ENCODE results near the gene SNX14. TPM values are rescaled to one million over a fixed set of nuclear protein-coding genes. Genes with fewer than 3 reads are reported as not detected.

Gene SNX14
- total and polyA plus RNA-seq, 9 donors: 39.7 to 80.2 (median 61.2) TPM

- TF ChIP-seq POLR2A (IDR thresholded peaks at IDR 0.05) (no peak), EP300 (IDR thresholded peaks at IDR 0.05) (no peak), CTCF (IDR thresholded peaks at IDR 0.05) (no peak)
- no peak overlapping the region for H3K27ac ChIP-seq
- H3K4me3 ChIP-seq: no peak overlapping the region
- no peaks in the 10 kb centered on the region for H3K36me3 ChIP-seq
- H3K9me3 ChIP-seq: no peaks in the 10 kb centered on the region
- no peaks in the 10 kb centered on the region for H3K27me3 ChIP-seq
- no peak for DNase-seq
- WGBS, 3 donors: 14 to 44% (median 27%) methylated on average over 2 of the region's 2 CpGs
- intact Hi-C loops (cut with DNase I): no loop called here
- H3K4me1 ChIP-seq (ENCODE audit: insufficient read depth): peaks cover 2% of the 10 kb centered on the region
These were observed 123.6 kb downstream of the SNX14 start for GRCh38 chr6:85470023-85470410.

GRCh38 chr6:85469276-85470022, 124.2 kb downstream of the SNX14 start:
- TF ChIP-seq EP300 (IDR thresholded peaks at IDR 0.05) (no peak), CTCF (IDR thresholded peaks at IDR 0.05) (no peak), POLR2A (IDR thresholded peaks at IDR 0.05) (no peak)
- no peak overlapping the region for H3K4me3 ChIP-seq
- H3K27me3 ChIP-seq: no peaks in the 10 kb centered on the region
- 79 to 81% (median 80%) methylated on average over 2 of the region's 2 CpGs for WGBS, 3 donors
- H3K27ac ChIP-seq: no peak overlapping the region
- no peak for DNase-seq
- H3K4me1 ChIP-seq (ENCODE audit: insufficient read depth): peaks cover 2% of the 10 kb centered on the region
- no peaks in the 10 kb centered on the region for H3K36me3 ChIP-seq
- H3K9me3 ChIP-seq: no peaks in the 10 kb centered on the region
- intact Hi-C loops (cut with DNase I): no loop called here

GRCh38 chr6:85468326-85468725, 125.3 kb downstream of the SNX14 start:
- no peak for TF ChIP-seq EP300 (IDR thresholded peaks at IDR 0.05)
- TF ChIP-seq CTCF (IDR thresholded peaks at IDR 0.05): no peak
- TF ChIP-seq POLR2A (IDR thresholded peaks at IDR 0.05): no peak
- no peak for DNase-seq
- Histone ChIP-seq H3K4me3 (no peak overlapping the region), H3K27me3 (no peaks in the 10 kb centered on the region), H3K9me3 (no peaks in the 10 kb centered on the region), H3K27ac (no peak overlapping the region), H3K36me3 (no peaks in the 10 kb centered on the region), H3K4me1 (ENCODE audit: insufficient read depth) (peaks cover 2% of the 10 kb centered on the region)
- intact Hi-C loops (cut with DNase I): no loop called here

- WGBS, 3 donors: 72 to 81% (median 77%) methylated on average over 2 of the region's 2 CpGs
- Histone ChIP-seq H3K27ac (no peak overlapping the region), H3K9me3 (no peaks in the 10 kb centered on the region), H3K4me1 (ENCODE audit: insufficient read depth) (peaks cover 14% of the 10 kb centered on the region), H3K27me3 (no peaks in the 10 kb centered on the region), H3K36me3 (no peaks in the 10 kb centered on the region), H3K4me3 (no peak overlapping the region)
- TF ChIP-seq EP300 (IDR thresholded peaks at IDR 0.05) (no peak), POLR2A (IDR thresholded peaks at IDR 0.05) (no peak), CTCF (IDR thresholded peaks at IDR 0.05) (no peak)
- intact Hi-C loops (cut with DNase I): no loop called here
- no peak for DNase-seq
These were observed 127.9 kb downstream of the SNX14 start for GRCh38 chr6:85465762-85466161.

All from ovary (tissue), 9 donors.